BE2C (cell line): ENCODE data around the gene SLC43A2. TPM values are rescaled to one million over a fixed set of nuclear protein-coding genes. Genes with fewer than 3 reads are reported as not detected.
A peak's percentile ranks its signal among the peaks of the same experiment; 100 is the strongest.
"Not testable (repeated sequence)": the region's sequence is repeated elsewhere in the genome, so short reads cannot be mapped to it uniquely, and the experiment has no call there.

Experiments
- DNase-seq: peaks from one replicate; pipeline ENCODE4 v3.0.0-alpha.2; 2020
- H3K27me3 ChIP-seq: fragments of 250-450 bp; sonication (Bioruptor Pico); 2 replicates; pipeline ENCODE4 v1.5.1; 2020; ENCODE audit warnings: mild to moderate bottlenecking
- H3K36me3 ChIP-seq: fragments of 250-450 bp; sonication (Bioruptor Pico); 2 replicates; pipeline ENCODE4 v1.5.1; 2020; ENCODE audit warnings: mild to moderate bottlenecking
- H3K4me1 ChIP-seq: fragments of 250-450 bp; sonication (Bioruptor Pico); 2 replicates; pipeline ENCODE4 v1.5.1; 2020
- H3K4me3 ChIP-seq: 2 replicates; pipeline ENCODE4 v1.5.1; 2011; ENCODE audit warnings: low read depth, low read length
- H3K9me3 ChIP-seq: fragments of 250-450 bp; sonication (Bioruptor Pico); 2 replicates; pipeline ENCODE4 v1.5.1; 2020
- CTCF ChIP-seq: IDR thresholded peaks from 2 replicates; pipeline ENCODE4 v1.5.1; 2012; ENCODE audit warnings: mild to moderate bottlenecking, low read depth, low read length
- polyA plus RNA-seq: library from polyadenylated mRNA; unstranded; fragments of >200 nt; gene quantifications from one replicate; pipeline ENCODE4 v1.2.1, GENCODE V29; 2012; ENCODE audit warnings: low read depth, missing spikeins; ENCODE audit not compliant: insufficient read length, insufficient read depth

The SLC43A2 gene
- polyA plus RNA-seq = 8.0 TPM

- DNase-seq = peak; percentile 85
- no peaks in the 10 kb centered on the region for H3K4me1 ChIP-seq
- TF ChIP-seq CTCF = no peak
These were observed at the start of gene SLC43A2 for GRCh38 chr17:1627982-1628855. SLC43A2 (minus strand) TSS chr17:1628834; CDS start chr17:1627874, 960 bp downstream.

GRCh38 chr17:1676401-1676800 is 47.8 kb upstream of the SLC43A2 start:
- no peak for DNase-seq
- Histone ChIP-seq H3K9me3 (no peaks in the 10 kb centered on the region), H3K4me1 (no peaks in the 10 kb centered on the region), H3K36me3 (peaks cover 87% of the 10 kb centered on the region), H3K27me3 (no peaks in the 10 kb centered on the region), H3K4me3 (no peak overlapping the region)
- no peak for TF ChIP-seq CTCF

More at GRCh38 chr17:1627982-1628855, at the start of gene SLC43A2:
- no peaks in the 10 kb centered on the region for H3K36me3 ChIP-seq
- H3K9me3 ChIP-seq = no peaks in the 10 kb centered on the region
- peak within 1 kb of the TSS; percentile 71 for H3K4me3 ChIP-seq
- no peaks in the 10 kb centered on the region for H3K27me3 ChIP-seq

- H3K4me3 ChIP-seq = no peak overlapping the region
- peaks cover 81% of the 10 kb centered on the region for H3K36me3 ChIP-seq
- DNase-seq = no peak
- no peak for TF ChIP-seq CTCF
- H3K27me3 ChIP-seq = no peaks in the 10 kb centered on the region
- no peaks in the 10 kb centered on the region for H3K9me3 ChIP-seq
- peaks cover 3% of the 10 kb centered on the region for H3K4me1 ChIP-seq
These were observed 44.6 kb upstream of the SLC43A2 start for GRCh38 chr17:1673041-1673785.

- H3K4me3 ChIP-seq, H3K9me3 ChIP-seq, H3K27me3 ChIP-seq, H3K4me1 ChIP-seq, DNase-seq: not testable (repeated sequence)
- peaks cover 48% of the 10 kb centered on the region for H3K36me3 ChIP-seq
These were observed 35.3 kb upstream of the SLC43A2 start for GRCh38 chr17:1663934-1664333.

GRCh38 chr17:1661045-1661444 is 32.4 kb upstream of the SLC43A2 start:
- Histone ChIP-seq H3K4me1 (no peaks in the 10 kb centered on the region), H3K36me3 (peaks cover 56% of the 10 kb centered on the region), H3K27me3 (no peaks in the 10 kb centered on the region), H3K9me3 (no peaks in the 10 kb centered on the region), H3K4me3 (no peak overlapping the region)
- no peak for TF ChIP-seq CTCF
- DNase-seq = no peak

GRCh38 chr17:1658100-1658499 is 29.5 kb upstream of the SLC43A2 start:
- H3K4me3 ChIP-seq = no peak overlapping the region
- H3K36me3 ChIP-seq = peaks cover 71% of the 10 kb centered on the region
- no peak for TF ChIP-seq CTCF
- H3K9me3 ChIP-seq = no peaks in the 10 kb centered on the region
- no peak for DNase-seq
- no peaks in the 10 kb centered on the region for H3K4me1 ChIP-seq
- H3K27me3 ChIP-seq = no peaks in the 10 kb centered on the region
